ENCODE results near the gene STRBP.
"Not testable (repeated sequence)": the region's sequence is repeated elsewhere in the genome, so short reads cannot be mapped to it uniquely, and the experiment has no call there.

STRBP gene

GRCh38 chr9:123268465-123269259, at the start of gene STRBP:
Gene STRBP, minus strand, starts transcription at chr9:123268586. Its CDS starts 84,452 bp downstream, at chr9:123184134.
- peak; percentile 57 for DNase-seq (ENCODE audit: low read depth)

GRCh38 chr9:123316053-123316718, 47.8 kb upstream of the STRBP start:
- no peak for DNase-seq (ENCODE audit: low read depth)

- no peak for DNase-seq (ENCODE audit: low read depth)
Measured at GRCh38 chr9:123315635-123316034, 47.2 kb upstream of the STRBP start.

- DNase-seq (ENCODE audit: low read depth) = no peak
Measured at GRCh38 chr9:123314617-123315016, 46.2 kb upstream of the STRBP start.

GRCh38 chr9:123312306-123312877, 44.0 kb upstream of the STRBP start:
- DNase-seq (ENCODE audit: low read depth) = no peak

GRCh38 chr9:123311250-123311752, 42.9 kb upstream of the STRBP start:
- DNase-seq (ENCODE audit: low read depth) = no peak

GRCh38 chr9:123310551-123311249, 42.3 kb upstream of the STRBP start:
- no peak for DNase-seq (ENCODE audit: low read depth)

- DNase-seq (ENCODE audit: low read depth) = no peak
Measured at GRCh38 chr9:123309611-123310010, 41.2 kb upstream of the STRBP start.

- DNase-seq (ENCODE audit: low read depth) = no peak
Measured at GRCh38 chr9:123305879-123306278, 37.5 kb upstream of the STRBP start.

- no peak for DNase-seq (ENCODE audit: low read depth)
Measured at GRCh38 chr9:123304340-123304691, 35.9 kb upstream of the STRBP start.

- no peak for DNase-seq (ENCODE audit: low read depth)
Measured at GRCh38 chr9:123302348-123303214, 34.2 kb upstream of the STRBP start.

- DNase-seq (ENCODE audit: low read depth) = not testable (repeated sequence)
Measured at GRCh38 chr9:123301936-123302335, 33.5 kb upstream of the STRBP start.

- no peak for DNase-seq (ENCODE audit: low read depth)
Measured at GRCh38 chr9:123300554-123300953, 32.2 kb upstream of the STRBP start.

GRCh38 chr9:123299558-123300126, 31.3 kb upstream of the STRBP start:
- DNase-seq (ENCODE audit: low read depth) = no peak

GRCh38 chr9:123296174-123296573, 27.8 kb upstream of the STRBP start:
- DNase-seq (ENCODE audit: low read depth) = no peak

GRCh38 chr9:123291736-123292135, 23.4 kb upstream of the STRBP start:
- no peak for DNase-seq (ENCODE audit: low read depth)

- no peak for DNase-seq (ENCODE audit: low read depth)
Measured at GRCh38 chr9:123290764-123291163, 22.4 kb upstream of the STRBP start.

GRCh38 chr9:123287639-123288038, 19.3 kb upstream of the STRBP start:
- DNase-seq (ENCODE audit: low read depth) = no peak

GRCh38 chr9:123286324-123286723, 17.9 kb upstream of the STRBP start:
- DNase-seq (ENCODE audit: low read depth) = no peak

- no peak for DNase-seq (ENCODE audit: low read depth)
Measured at GRCh38 chr9:123284656-123285055, 16.3 kb upstream of the STRBP start.

GRCh38 chr9:123283455-123283854, 15.1 kb upstream of the STRBP start:
- no peak for DNase-seq (ENCODE audit: low read depth)

Measured in stromal cell of bone marrow (primary cell).